ENCODE data around the gene TELO2. TPM values are rescaled to one million over a fixed set of nuclear protein-coding genes. Genes with fewer than 3 reads are reported as not detected.
A peak's percentile ranks its signal among the peaks of the same experiment; 100 is the strongest.

The TELO2 gene
- total and polyA plus RNA-seq, 2 donors (not counting 3 experiments of a cell fraction or from before 2014, with no cell fraction given), result 30.7 to 61.6 TPM

- H3K27ac ChIP-seq (ENCODE audit: insufficient read depth, low read depth, low read length), result no peak overlapping the region
- intact Hi-C loops (cut with micrococcal nuclease), result loop anchor here (1.0 to 5.0 kb wide), 5 partner anchors 39 to 213 kb away; partner anchors contain the start of genes MAPK8IP3 and TMEM204
- no peaks in the 10 kb centered on the region for H3K9me1 ChIP-seq (replicated peaks; ENCODE audit: control insufficient read depth, extremely low read depth, insufficient read depth, low read length)
- CTCF ChIA-PET, result interaction anchor here (0.7 to 2.3 kb wide), 31 partner anchors 14 to 237 kb away, joined by 3 to 24 read pairs (median 6); partner anchors contain the start of genes JPT2, MAPK8IP3 and TMEM204
- H3K9ac ChIP-seq (replicated peaks; ENCODE audit: extremely low read depth, insufficient read depth, low read length), result no peak overlapping the region
- no TSS peak for BruUV-seq (replicated peaks)
- H3K9me3 ChIP-seq (replicated peaks; ENCODE audit: control insufficient read depth, insufficient read depth, low read length), result no peaks in the 10 kb centered on the region
- H3K27me3 ChIP-seq (ENCODE audit: control insufficient read depth in 2 of 2, insufficient read depth in 2 of 2, low read length in 2 of 2), result no peaks in the 10 kb centered on the region
- DNase-seq (ENCODE audit: low read depth, low spot score), result no peak
- H3K4me2 ChIP-seq (ENCODE audit: insufficient read depth, low read length), result peak overlapping the region; percentile 41
- H3K4me1 ChIP-seq (ENCODE audit: control insufficient read depth, extremely low read depth, insufficient read depth, low read length), result peaks cover 15% of the 10 kb centered on the region
- peak overlapping the region in 1 of 3 experiments; percentile 67 for H3K4me3 ChIP-seq (replicated peaks in 1 of 3; ENCODE audit: insufficient read depth in 1 of 3, low read depth in 1 of 3, low read length in 3 of 3)
- H3K36me3 ChIP-seq (ENCODE audit: control insufficient read depth in 2 of 2, extremely low read depth in 1 of 2, insufficient read depth in 2 of 2, low read length in 2 of 2), result peaks cover 3 to 12% of the 10 kb centered on the region in 2 experiments
- TF ChIP-seq JUN (IDR thresholded peaks at IDR 0.05; ENCODE audit: borderline replicate concordance, insufficient read depth, insufficient read length, low read depth) (no peak), POLR2AphosphoS5 (IDR thresholded peaks at IDR 0.05; ENCODE audit: insufficient read depth, low read depth, low read length) (no peak), CTCF (IDR thresholded peaks at IDR 0.05; ENCODE audit: extremely low read depth in 1 of 2, insufficient read depth in 1 of 2, low read depth in 1 of 2, low read length in 2 of 2) (no peak), EZH2 (IDR thresholded peaks at IDR 0.05; ENCODE audit: borderline replicate concordance, low read depth, low read length, severe bottlenecking) (no peak), GATA2 (IDR thresholded peaks at IDR 0.05; ENCODE audit: insufficient read depth, insufficient read length, low read depth, low read length) (no peak), MAX (IDR thresholded peaks at IDR 0.05; ENCODE audit: insufficient read depth, insufficient read length) (no peak), MYC (IDR thresholded peaks at IDR 0.05; ENCODE audit: low read depth, low read length) (no peak), FOS (IDR thresholded peaks at IDR 0.05; ENCODE audit: borderline replicate concordance, insufficient read depth, low read length) (no peak), POLR2A (IDR thresholded peaks at IDR 0.05; ENCODE audit: low read depth, low read length) (no peak)
- no peaks in the 10 kb centered on the region for H4K20me1 ChIP-seq (replicated peaks; ENCODE audit: control insufficient read depth, extremely low read depth, insufficient read depth, low read length)
- peaks cover 19% of the 10 kb centered on the region for H3K79me2 ChIP-seq (ENCODE audit: control insufficient read depth, insufficient read depth, low read length)
- POLR2A ChIA-PET, result no interaction called here
- FAIRE-seq, result no peak
- no peak overlapping the region for H2AFZ ChIP-seq (ENCODE audit: low read depth, low read length)
- dilution Hi-C loops (cut with MboI; ENCODE audit: extremely low pct_ligation_motif_present, low sequenced_read_pairs), result no loop called here
These were observed 1.6 kb downstream of the TELO2 start for GRCh38 chr16:1494711-1495110.

All from endothelial cell of umbilical vein (primary cell).